ENCODE measurements around the gene ELL2.

- TF ChIP-seq CTCF (IDR thresholded peaks at IDR 0.05) (no peak), POLR2A (IDR thresholded peaks at IDR 0.05) (no peak)
Observed at GRCh38 chr5:95848701-95849100, 113.0 kb downstream of the ELL2 start.
